Measurements from ENCODE around the gene PCDHGB2.
"Not testable (repeated sequence)": the region's sequence is repeated elsewhere in the genome, so short reads cannot be mapped to it uniquely, and the experiment has no call there.

The PCDHGB2 gene

DNA sequence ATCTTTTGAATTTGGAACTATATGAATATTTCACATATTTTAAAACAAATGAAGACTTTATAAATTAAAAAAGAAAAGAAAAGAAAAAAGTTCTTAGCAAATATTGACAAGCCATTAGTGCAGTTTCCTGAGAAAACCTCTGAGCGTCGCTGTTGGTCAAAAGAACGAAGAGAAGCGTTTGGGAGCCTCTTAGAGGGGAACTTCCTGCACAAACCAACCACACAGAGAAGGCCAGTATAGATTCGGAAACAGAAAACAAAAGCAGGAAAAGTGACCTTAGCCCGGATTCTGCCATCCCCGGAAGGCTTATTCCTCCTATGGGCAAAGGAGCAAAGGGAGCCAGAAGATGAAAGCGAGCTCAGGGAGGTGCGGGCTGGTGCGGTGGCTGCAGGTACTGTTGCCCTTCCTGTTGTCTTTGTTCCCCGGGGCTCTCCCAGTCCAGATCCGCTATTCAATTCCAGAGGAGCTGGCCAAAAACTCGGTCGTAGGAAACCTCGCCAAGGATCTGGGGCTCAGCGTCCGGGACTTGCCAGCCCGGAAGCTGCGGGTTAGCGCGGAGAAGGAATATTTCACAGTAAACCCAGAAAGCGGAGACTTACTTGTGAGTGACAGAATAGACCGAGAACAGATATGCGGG is at the start of gene PCDHGB2:
PCDHGB2 (plus strand) TSS at position 205 of the 637 bp plus-strand sequence; CDS start at position 347, 142 bp downstream.
- no peak for DNase-seq

DNA sequence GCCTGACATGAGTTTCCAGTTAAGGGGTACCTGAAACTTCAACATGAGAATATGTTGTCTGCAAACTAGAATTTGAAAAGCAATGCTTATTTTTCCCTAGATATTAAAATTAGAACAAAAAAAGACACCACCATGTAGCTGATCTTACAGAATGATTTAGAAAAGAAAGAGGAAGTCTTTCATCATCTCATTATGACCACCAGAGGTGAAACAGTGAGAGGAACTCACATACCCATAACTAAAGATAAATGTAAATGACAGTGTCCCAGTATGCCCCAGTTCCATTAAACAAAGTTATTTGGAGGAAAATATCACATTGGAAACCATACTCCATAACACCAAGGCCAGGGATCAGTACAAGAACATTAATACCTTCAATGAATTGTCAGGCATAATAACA is 46.1 kb upstream of the PCDHGB2 start:
- DNase-seq: no peak

DNA sequence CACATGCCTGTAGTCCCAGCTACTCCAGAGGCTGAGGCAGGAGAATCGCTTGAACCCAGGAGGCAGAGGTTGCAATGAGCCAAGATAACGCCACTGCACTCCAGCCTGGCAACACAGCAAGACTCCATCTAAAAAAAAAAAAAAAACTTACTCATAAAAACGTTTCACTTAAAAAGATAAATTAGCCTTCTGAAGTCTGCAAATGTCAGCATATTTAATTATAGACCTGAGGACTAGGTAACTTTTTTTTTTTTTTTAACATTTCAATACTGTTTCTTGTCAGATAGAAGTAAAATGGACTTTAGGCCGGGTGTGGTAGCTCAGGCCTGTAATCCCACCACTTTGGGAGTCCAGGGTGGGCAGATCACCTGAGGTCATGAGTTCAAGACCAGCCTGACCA is 42.8 kb upstream of the PCDHGB2 start:
- not testable (repeated sequence) for DNase-seq

DNA sequence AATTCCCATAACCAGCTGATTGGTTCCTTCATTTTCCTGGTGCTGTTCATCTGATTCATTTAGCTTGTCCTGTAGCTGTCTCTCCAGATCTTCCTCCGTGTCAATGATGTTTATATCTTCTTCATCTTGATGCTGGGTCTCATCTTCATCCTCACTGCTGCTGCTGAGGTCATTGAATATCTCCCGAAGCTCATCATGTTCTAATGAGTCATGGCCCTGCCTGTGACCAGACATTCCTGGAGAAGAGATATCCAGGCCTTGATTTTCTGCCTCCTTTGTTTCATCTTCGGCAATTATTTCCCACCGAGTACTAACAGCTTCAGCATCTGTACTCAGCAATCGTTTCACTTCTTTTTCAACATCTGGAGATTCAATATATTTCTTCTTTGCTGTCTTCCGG is 40.6 kb upstream of the PCDHGB2 start:
- no peak for DNase-seq

GRCh38 chr5:141319699-141320098 is 40.1 kb upstream of the PCDHGB2 start:
- no peak for DNase-seq

DNA sequence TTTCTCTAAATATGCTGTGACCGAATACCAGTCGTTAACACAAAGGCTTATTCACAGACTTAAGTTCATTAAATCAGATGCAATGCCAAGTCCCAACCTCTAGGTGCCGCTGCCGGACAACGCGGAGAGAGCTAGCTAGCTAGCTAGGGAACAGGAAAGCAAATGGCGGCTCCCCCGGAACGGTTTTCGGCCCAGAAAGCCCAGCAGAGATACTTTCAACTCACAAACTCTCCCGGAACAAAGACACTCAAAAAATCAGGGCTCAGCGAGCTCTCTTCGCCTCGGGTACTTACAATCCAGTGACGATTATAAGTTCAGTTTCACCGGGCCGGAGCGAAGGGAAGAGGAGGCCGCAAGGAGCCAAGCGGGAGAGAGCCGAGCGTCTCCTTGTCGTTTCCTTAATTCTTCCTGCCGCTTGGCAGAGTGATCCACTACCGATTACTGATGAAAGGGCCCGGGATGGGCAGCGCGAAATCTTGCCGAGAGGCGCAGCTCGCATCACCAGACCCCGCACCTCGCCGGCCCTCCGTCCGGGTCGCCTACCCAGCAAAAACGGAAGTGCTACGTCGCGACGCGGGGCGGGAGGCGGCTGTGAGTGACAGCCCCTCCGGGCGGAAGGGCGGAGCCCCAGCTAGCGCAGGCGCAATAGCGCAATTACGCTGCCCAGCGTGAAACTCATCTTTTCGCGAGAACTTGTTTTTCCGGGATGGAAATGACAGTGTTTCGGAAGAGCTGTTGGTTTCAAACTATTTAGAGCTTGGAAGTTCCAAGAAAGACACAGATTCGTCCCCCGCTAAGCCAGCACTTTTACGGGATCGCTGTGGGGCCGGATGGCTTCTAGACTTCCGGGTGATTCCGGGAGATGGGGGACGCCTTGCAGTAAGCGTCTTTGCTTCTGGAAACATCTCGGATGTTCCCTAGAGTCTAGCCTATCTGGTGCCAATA is 39.3 kb upstream of the PCDHGB2 start, which contains the start of gene TAF7:
TAF7 (minus strand) TSS at position 560 of the 945 bp plus-strand sequence. CDS start 740 bp downstream, outside the sequence.
- DNase-seq: peak; percentile 9 to 91 (median 85)

DNA sequence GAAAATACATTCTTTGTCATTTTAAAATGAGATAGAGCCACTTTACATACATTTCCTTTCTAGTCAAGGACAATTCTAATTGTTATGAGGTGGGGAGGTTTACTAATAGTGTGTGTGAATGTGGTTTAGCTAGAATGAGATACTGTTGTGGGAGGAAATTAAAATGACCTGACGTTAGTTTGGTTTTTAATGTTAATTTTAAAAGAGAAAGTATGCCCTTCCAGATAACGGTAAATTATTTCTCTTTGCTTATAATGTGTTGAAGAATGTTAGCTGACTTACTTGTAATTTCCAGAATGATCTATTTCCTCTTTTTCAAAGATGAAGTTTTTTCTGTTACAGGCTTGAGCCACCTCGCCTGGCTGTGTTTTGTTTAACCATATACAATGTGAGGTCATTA is 37.5 kb upstream of the PCDHGB2 start:
- DNase-seq: no peak

DNA sequence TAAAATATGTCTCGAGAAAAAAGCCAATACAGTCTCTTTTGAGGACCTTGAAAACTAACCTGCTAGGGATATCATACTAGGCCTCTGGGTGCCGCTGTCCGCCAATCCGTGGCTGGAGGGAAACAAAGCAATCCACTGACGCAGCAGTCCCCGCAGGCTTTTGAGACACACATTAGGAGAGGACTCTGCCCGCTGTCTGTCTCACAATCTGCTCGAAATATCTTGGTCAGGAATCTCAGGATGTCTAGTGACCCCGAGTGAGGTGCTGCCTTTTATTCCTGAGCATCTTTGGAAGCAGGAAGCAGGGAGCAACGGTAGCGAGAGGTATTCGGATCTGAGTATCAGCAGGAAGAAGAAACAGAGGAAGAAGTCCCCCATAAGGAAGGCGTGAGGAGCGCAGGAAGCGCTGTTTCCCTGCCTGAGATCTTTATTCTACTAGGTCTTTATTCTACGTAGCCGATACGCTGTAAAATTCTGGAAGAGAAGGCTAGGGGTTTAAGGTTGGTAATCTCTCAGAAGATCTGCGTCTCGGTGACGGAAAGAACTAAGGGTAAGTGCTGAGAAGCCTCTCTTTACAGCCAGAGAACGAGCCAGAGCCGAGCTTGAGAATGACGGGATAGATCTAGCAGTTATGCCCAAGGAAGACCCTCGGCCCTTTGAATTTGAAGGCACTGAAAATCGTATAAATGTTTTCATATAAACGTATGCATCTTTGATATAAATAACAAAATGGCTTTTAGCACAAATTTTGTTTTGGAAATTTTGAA is 33.5 kb upstream of the PCDHGB2 start:
- DNase-seq: peak in 50 of 58 donors; percentile 2 to 72 (median 38)

DNA sequence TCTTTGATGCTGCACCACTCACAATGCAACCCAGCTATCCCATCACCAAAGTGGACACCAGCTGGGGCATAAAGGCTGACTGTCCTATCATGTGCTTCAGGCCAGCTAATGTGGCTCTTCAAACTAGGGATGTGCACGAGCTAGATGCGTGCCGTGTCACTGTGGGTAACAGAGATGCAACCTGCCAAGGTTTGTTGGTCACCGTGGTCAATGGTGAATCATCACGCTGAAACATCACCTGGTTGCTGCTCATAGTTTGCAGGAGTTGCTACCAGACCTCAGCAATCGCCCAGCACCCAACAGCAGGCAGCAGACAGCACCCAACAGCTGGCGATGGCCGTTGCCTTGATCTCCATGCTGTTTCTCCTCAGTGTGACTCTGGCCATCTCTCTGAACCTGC is 31.6 kb upstream of the PCDHGB2 start:
- no peak for DNase-seq

DNA sequence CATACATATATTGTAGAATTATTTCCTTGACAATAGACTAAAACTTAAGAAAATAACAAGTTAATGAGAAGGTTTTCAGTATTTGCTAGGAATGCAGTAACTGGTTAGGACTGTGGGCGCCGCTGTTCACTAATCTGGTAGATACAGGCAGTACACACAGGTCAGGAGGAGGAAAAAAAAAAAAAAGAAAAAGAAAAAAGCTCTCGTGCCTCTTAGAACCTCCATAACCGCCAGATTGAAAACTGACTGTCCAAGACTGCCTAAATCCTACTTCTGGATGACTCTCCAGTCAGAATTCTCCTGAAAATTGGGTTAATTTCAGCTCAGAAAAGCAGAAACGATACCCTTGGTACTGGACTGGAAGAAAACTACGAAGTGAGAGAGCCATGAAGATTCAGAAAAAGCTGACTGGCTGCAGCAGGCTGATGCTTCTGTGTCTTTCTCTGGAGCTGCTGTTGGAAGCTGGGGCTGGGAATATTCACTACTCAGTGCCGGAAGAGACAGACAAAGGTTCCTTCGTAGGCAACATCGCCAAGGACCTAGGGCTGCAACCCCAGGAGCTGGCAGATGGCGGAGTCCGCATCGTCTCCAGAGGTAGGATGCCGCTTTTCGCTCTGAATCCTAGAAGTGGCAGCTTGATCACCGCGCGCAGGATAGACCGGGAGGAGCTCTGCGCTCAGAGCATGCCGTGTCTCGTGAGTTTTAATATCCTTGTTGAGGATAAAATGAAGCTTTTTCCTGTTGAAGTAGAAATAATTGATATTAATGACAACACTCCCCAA is 29.3 kb upstream of the PCDHGB2 start, which contains the start of gene PCDHGA1:
PCDHGA1 (plus strand) TSS at position 216 of the 782 bp plus-strand sequence.
- peak in 1 of 58 donors; percentile 2 for DNase-seq

GRCh38 chr5:141332571-141332970 is 27.2 kb upstream of the PCDHGB2 start:
- not testable (repeated sequence) for DNase-seq

- DNase-seq: no peak
These were observed 21.1 kb upstream of the PCDHGB2 start, which contains the start of gene PCDHGA2 for GRCh38 chr5:141338538-141339306. PCDHGA2 (plus strand) TSS chr5:141338760.

GRCh38 chr5:141340781-141341354 is 18.9 kb upstream of the PCDHGB2 start:
- not testable (repeated sequence) for DNase-seq

DNA sequence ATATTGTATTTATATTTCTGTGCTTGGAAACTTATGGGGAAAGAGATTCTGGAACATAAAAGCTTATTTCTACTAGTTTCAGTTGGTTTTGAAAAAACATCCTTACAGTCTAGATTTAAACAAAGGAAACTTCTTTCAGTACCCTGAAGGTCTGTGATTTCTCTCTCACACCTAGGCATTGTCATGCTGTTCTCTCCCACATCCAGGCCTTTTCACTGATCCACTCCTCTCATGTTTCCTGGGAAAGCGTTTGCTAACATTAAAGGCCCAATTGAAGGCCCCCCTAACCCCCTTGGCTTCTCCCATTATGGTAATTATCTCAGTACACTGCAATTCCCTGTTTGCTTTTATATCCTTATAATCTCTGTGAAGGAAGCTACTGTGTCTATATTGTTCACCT is 17.0 kb upstream of the PCDHGB2 start:
- DNase-seq: no peak

DNA sequence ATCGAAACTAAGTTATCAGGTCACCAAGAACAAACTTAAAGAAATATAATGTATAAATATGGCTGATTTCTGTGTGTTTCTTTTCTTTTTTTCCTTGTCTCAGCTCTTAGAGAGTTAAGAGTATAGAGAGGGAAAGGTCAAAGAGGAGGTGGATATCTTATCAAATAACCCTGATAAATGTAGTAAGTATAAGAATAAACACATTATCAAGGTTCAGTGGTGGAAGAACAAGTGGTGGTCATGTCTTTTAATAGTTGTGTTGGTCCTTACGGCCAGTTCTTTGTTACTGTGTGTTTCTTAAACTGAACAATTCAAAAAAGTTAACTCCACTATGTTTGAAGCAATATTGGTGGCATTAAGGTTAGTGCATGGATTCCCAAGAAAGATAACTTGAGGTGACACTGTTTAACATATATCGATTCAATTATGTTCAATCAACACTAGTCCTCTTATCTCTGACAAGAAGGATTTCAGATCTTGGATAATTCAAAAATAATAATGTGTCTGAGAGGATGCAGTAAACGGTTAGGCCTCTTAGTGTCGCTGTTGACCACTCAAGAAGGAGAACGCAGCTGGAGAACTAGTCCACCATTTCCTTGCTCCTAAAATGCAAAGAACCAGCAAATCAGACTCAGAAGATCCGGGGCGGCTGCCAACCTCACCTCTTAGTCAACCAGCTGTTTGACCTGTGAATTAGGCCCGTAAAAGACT is 16.4 kb upstream of the PCDHGB2 start, which contains the start of gene PCDHGA3:
PCDHGA3 (plus strand) TSS at position 588 of the 711 bp plus-strand sequence. CDS start 205 bp downstream, outside the sequence.
- DNase-seq: no peak

DNA sequence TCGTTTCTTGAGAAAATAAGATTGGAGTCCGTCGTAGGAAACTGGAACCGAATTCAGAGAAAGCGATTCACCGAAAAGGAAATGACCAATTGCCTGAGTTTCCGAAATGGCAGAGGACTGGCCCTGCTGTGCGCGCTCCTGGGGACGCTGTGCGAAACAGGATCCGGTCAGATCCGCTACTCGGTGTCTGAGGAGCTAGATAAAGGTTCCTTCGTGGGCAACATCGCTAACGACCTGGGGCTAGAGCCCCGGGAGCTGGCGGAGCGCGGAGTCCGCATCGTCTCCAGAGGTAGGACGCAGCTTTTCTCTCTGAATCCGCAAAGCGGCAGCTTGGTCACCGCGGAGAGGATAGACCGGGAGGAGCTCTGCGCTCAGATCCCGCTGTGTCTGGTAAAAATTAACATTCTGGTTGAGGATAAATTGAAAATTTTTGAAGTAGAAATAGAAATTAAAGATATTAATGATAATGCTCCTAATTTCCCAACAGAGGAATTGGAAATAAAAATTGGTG is 15.8 kb upstream of the PCDHGB2 start:
- DNase-seq: no peak

- DNase-seq: no peak
These were observed 14.5 kb upstream of the PCDHGB2 start for GRCh38 chr5:141345327-141345726.

GRCh38 chr5:141346017-141346416 is 13.8 kb upstream of the PCDHGB2 start:
- DNase-seq: not testable (repeated sequence)

Data from anterior cingulate cortex (tissue), 58 donors.